ENCODE data around the gene ZBTB17.
"Not testable (repeated sequence)": the region's sequence is repeated elsewhere in the genome, so short reads cannot be mapped to it uniquely, and the experiment has no call there.

ZBTB17 gene

DNA sequence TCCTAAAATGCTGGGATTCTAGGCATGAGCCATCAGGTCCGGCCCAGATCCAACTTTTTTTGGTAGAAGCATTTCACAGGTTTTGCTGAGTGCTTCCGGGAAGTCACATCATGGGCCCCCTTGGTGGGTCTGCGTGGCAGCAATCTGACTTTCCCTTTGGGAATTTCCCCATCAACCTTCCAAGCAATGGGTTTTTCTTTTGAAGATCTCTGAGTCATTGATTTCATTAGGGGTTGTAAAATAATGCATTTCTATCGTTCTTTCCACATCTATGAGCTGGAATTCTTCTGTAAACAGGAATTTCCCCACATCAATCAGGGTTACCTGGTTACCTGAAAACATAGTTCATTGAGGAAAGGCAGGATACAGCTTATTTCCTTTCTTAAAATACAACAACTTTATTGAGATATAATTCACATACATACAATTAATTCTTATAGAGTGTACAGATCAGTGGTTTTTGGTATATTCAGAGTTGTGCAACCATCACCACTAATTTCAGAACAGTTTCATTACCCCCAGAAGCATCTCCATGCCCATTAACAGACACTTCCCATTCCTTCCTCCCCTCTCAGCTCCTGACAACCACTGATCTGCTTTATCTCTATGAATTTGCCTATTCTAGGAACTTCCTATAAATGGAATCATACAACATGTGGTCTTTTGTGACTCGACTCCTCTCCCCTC, 9.9 kb upstream of the ZBTB17 start:
- DNase-seq: no peak

DNA sequence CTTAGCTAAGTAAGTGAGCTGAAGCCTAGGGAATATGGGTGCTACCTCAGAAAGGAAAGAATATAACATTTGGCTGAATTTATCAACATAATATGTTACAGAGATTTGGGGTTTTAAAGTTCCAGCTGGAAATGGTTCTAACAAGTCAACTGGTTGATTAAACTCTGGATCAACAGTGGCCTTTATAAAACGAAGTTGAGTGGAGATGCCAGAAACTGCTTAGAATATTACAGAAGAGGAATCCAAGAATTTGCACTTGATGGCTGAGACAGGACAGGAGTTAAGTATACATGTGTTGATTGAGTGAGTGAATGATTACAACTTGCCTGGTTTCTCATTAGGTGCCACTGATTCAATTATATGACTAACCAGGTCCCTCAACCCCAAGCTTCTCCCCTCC, 7.4 kb upstream of the ZBTB17 start:
- DNase-seq: no peak

DNA sequence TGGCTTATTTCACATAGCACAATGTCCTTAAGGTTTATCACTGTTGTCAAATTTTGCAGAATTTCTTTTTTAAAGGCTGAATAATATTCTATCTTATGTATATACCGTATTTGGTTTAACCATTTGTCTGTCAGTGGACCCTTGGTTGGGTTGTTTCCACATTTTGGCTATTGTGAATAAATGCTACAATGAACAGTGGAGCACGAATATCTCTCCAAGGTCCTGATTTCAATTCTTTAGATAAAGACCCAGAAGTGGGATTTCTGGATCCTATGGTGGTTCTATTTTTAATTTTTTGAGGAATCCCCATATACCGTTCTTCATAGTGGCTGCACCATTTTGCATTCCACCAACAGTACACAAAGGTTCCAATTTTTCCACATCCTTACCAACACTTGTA, 5.8 kb upstream of the ZBTB17 start:
- DNase-seq: no peak

DNA sequence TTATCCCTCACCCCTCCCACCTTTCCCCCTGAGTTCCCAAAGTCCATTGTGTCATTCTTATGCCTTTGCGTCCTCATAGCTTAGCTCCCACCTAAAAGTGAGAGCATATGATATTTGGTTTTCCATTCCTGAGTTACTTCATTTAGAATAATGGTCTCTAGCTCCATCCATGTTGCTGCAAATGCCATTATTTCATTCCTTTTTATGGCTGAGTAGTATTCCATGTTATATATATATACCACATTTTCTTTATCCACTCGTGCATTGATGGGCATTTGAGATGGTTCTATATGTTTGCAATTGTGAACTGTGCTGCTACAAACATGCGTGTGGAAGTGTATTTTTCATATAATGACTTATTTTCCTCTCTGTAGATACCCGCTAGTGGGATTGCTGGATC, 2.0 kb upstream of the ZBTB17 start:
- not testable (repeated sequence) for DNase-seq

DNA sequence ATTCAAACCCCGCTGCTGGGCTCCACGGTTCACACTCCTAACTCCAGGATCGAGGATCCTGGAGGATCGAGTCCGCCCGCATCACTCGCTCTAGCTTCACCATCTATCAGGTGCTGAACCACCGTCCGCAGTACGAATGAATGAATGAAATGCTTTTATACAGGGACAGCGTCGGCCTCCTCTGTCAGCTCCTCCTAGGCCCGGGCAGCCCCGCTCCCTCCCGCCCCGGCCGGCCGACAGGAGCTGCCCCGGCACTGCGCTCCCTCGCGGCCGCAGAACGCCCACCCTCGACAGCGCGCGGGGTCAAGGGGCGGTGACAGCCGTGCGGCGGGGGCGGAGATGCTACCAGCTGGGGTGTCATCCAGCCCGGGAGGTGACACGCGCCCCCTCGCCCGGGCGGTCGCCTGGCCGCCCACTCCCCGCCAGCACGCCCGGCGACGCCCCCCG, 520 bp downstream of the ZBTB17 start:
- peak; percentile 33 for DNase-seq

DNA sequence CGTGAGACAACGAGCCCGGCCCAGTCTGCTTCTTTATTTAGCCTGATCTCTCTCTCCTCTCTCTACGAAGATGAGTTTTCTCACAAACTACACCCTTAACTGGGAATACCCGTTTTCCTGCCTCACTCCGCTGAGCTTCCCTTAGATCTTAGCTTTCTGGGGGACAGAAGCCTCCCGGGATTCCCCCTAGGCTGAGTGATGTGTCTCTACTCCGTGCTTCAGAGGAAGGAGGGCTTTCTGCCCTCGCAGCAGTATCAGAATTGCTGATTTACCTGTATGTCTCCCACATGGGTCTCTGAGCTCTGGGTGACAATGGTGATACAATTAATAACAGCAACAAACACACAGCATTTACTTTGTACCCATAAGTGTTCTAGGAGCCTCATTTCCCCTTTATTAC, 1.0 kb downstream of the ZBTB17 start:
- DNase-seq: no peak

DNA sequence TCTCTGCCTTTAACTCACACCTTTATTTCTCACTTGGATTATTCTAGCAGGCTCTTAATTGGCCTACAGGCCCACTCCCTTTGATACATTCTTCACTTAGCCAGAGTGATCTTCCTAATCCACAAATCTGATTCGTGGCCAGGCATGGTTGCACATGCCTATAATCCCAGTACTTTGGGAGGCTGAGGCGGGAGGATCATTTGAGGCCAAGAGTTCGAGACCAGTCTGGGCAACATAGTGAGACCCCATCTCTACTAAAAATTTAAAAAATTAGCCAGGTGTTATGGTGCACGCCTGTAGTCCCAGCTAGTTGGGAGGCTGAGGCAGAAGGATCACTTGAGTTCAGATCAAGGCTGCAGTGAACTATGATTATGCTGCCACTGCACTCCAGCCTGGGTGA, 2.1 kb downstream of the ZBTB17 start:
- DNase-seq: no peak

DNA sequence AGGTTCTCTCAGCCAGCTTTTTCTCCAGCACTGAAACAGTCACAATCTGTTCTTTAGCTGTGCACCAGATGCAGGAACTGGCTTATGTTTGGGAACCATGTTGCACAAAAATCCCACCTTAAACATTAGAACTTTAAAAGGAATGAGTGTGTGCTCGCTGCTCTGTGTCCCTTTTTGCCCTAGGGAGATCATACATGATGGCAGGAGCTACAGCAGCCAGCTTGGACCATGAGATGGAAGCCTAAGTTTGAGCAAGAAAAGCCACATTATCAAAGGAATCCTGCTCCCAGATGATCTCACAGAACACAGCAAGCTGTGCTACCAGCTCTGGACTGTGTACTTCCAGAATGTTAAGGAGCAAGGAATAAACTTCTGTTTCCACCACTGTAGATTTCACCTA, 3.5 kb downstream of the ZBTB17 start:
- DNase-seq: no peak

DNA sequence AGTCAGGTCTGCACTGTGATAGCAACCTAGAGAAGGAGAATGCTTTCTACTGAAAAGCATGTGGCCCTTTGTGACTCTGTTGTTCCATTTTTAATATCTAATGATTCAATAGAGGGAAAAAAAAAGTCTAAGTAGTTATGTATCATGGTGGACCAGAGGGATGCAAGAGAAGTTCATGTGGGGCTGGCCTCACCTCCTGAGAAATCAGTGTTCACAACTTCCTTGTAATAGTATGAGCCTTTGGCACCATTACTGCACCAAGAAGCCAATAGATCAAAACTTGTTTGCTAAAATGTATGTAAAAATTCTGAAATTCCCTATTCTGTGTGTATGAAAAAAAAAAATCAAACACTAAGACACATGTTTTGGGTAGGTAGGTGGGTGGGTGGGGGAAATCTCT, 5.0 kb downstream of the ZBTB17 start:
- no peak for DNase-seq

DNA sequence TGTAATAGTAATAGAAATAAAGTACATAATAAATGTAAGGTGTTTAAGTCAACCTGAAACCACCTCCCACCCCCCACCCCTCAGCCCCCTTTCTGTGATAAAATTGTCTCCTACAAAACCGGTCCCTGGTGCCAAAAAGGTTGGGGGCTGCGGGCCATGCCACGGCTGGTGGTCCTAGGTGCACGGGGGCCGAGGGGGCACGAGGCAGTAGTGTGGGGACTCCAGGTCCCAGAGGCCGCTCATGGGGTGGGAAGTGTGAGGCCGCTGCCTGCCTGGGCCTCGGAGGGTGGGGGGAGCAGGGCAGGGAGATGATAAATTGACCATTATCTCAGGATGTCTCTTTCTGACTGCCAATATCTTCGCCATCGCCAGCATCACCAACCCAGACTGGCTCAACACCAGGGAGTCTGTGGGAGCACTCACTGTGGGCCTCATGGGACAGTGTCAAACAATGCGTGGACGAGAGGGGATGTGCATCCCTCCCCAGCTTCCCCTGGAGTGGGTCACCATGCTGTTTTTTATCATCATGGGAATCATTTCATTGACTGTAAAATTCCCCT, 6.5 kb downstream of the ZBTB17 start:
- no peak for DNase-seq

DNA sequence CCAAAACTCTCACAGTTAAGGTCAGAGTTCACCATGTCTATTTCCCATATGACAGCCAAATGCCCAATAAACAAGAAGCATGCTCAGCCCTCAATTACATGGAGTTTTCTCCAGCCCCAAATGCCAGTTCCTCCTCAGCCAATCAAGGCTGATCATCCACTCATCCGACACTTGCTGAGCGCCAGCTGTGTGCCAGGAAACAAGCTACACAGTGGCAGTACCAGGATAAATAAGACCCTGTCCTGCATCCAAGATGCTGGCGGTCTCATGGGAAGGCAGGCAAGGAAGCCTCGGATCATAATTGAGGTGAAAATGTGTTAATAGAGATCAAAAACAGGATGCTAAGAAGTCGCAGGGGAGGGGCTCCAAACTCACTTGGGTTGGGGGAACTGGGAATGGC, 7.7 kb downstream of the ZBTB17 start:
- DNase-seq: no peak

DNA sequence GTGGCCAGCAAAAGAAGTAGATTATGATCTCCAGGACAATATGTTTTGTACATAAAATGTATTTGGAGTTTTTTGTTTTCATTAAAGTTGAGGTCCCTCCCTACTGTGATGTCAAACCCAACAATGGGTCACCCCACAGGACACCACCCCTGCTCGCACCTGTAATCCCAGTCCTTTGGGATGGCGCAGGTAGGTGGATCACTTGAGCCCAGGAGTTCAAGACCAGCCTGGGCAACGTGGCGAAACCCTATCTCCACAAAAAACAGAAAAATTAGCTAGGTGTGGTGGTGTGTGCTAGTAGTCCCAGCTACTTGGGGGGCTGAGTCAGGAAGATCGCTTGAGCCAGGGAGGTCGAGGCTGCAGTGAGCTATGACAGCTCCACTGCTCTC, 9.0 kb downstream of the ZBTB17 start:
- DNase-seq: no peak

DNA sequence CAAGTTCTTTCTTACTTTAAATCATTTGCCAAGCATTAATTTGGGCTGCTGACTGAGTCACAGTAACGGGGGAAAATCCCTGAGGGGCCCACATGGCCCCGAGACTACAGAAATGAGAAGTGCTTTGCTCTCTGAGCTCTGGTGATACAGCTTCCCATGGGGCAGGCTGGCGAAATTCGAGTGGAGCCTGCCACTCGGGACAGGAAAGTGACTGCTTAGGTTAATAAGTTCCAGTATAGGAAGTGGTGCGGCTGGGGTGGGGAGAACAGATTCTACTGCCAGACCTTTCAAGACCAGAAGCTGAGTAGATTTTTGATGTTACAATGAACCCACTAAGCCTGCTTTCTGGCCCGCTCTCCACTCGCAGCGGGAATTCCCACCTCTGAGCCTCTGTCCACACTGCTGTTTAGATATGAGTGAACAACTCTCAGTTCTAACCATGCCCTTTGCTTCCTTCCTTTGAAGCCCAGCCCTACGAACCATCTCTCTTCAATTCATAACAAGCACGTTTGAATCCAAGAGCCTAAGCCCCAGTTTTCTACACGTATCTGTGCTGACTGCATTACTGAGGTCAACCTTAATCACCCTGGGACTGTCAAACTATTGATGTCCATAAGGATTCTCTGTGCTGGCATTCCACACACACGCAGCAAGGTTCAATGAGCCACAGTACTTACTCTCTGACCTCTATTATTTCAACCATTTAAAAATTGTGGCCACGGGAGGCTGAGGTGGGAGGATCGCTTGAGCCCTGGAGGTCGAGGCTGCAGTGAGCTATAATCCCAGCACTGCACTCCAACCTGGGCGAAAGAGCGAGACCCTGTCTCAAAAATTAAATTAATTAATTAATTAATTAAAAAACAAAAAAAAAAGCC, 9.6 kb downstream of the ZBTB17 start:
- no peak for DNase-seq

DNA sequence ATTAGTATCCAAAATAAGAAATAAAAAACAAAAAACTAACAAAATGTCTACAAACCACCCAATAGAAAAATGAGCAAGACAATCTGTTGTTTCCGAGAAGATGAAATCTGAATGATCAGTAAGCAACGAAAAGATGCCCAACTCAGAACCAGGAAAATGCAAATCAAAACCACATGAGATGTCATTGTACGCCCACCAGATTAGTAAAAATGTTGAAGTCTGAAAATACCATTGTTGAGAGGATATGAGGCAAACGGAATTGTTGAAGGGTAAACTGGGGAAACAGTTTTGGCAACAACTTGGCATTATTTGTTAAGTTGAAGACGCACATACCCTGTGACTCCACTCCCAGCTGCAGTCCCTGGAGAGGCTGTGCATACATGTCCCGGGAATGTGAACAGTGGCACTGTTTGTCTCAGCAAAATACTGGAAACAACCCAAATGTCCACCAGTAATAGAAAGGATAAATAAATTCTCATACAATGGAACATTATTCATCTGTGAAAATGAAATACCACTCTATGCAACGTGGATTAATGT, 10.6 kb downstream of the ZBTB17 start:
- DNase-seq: no peak

DNA sequence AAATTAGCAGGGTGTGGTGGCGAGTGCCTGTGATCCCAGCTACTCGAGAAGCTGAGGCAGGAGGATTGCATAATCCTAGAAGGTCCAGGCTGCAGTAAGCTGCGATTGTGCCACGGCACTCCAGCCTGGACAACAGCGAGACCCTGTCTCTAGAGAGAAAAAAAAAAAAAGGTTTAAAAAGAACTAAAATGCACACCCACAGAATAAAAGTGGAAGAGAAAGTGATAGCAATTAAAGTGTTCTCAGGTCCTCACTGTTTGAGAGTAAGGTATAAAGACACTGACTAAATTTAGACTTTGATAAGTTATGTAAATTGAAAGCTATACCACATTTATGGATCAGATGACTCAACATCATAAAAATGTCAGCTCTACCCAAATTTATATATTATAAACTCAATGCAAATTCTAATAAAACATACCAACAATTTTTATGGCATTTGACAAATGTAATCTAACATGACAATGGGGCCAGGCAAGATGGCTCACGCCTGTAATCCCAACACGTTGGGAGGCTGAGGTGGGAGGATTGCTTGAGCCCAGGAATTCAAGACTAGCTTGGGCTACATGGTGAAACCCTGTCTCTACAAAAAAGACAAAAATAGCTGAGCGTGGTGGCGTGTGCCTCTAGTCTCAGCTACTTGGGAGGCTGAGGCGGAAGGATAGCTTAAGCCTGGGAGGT, 11.8 kb downstream of the ZBTB17 start:
- no peak for DNase-seq

DNA sequence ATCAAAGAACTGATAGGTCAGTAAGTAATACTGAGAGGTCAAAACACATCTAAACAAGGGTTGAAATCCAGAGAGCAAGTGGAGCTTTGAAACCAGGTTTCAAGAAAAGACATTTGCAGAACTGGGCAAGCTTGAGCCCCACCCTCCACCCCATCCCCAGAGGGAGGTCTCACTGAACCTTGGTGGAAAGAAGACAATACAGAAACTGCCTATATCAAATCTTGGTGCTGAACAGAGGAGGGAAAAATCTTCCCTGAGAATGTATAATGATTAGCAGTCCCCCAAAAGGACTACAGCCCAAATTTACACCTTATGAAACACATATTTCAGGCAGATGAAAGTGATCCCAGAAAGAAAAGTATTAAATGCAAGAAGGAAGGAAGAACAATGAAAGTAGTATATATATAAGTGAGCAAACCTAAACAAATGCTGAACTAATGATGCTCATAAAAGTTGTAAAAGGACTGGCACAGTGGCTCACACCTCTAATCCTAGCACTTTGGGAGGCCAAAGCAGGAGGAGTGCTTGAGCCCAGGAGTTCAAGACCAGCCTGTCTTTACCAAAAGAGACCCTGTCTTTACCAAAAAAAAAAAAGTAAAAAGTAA, 12.4 kb downstream of the ZBTB17 start:
- DNase-seq: no peak

DNA sequence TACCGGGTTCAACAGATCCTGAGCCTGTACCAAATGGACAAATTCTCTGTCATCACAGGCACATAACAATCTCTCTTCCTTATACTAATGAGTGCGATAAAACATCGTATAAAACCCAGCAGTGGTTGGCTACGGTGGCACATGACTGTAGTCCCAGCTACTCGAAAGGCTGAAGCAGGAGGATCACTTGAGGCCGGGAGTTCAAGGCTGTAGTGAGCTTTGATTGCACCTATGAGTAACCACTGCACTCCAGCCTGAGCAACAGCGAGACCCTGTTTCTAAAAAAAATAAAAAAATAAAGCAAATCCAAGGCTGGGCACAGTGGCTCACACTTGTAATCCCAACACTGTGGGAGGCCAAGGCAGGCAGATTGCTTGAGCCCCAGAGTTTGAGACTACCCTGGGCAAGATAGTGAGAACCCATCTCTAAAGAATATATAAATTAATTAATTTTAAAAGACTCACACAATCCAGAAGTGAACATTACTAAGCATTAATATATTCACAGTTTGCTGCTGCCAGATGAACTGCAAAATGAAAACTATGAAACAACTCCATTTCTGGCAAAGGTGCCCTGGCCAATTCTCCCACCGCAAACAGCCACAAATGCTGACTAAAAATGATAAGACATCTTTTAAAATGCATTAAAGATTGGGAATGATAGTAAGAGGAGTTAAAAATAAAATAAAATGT, 13.1 kb downstream of the ZBTB17 start:
- no peak for DNase-seq

DNA sequence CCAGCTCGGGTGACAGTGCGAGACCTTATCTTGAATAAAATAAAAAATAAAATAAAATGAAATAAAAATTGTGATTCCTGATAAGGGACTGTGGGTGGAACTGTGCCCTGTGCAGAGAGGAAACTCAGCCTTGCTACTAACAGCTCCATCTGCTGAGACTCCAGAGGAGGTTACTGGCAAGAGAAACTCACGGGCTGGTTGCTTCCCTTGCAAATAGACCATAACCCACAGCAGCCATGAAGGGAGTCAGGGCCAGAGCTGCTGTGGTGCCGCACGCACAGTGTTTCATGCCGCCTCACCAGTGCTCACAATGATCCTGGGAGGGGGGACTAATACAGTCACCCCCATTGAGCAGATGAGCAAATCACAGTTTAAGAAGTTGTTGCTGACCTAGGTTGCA, 13.7 kb downstream of the ZBTB17 start:
- no peak for DNase-seq

DNA sequence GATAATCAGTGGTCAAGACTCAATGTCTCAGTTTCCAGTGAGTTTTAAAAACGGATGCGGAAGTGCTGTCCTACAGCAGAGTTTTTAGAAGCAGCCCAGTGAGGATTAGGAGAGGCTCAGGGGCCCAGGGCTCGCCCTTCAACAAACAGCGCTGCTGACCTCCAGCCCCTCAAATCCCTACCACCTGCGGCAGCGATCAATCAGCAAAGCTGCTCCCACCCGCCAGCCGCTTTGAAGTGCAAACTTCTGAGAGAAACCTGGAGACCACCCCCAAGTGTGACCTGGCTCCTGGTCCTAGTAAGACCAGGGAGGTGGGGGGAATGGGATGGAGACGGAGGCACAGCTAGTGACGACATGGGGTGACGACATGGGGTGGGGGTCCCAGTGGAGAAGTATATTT, 14.4 kb downstream of the ZBTB17 start:
- no peak for DNase-seq

DNA sequence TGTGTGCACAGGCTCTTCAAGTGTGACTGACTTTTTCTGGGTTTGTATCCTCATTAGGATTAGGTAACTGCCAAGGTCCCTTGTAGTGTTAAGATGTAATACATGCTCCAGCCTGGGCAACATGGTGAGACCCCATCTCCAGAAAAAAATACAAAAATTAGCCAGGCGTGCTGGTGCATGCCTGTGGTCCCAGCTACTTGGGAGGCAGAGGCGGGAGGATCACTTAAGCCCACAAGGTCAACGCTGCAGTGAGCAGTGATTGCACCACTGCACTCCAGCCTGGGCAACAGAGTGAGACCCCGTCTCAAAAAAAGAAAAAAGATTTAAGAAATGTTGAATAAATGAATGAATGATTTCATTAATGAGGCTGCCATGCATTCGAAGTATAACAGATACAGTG, 15.1 kb downstream of the ZBTB17 start:
- no peak for DNase-seq

DNA sequence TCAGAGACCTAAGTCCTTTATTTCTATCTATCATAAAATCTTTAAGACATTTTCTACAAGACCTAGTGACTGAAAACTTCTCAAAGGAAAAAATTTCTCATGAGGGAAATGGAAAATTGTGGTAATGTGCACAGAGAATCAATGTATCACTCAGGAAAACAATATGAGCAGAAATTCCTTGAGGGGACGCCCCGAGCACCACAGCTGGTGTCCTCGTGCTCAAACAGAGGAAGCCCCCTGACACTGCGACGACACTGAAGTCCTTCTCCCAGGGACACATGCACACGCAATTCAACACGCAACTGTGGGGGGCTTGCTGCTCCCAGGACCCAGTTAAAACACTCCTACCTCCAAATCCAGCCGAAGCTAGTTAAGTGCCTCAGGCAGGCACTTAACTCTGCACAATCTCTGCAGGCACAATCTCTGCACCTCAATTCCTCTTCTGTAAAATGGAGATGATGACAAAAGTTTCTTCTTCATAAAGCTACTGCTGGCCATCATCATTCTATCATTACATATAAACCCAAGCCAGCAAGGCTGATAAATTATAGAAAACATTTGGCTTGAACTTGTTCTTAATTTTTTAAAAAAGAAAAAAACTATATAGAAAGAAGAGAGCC, 16.0 kb downstream of the ZBTB17 start:
- DNase-seq: no peak

DNA sequence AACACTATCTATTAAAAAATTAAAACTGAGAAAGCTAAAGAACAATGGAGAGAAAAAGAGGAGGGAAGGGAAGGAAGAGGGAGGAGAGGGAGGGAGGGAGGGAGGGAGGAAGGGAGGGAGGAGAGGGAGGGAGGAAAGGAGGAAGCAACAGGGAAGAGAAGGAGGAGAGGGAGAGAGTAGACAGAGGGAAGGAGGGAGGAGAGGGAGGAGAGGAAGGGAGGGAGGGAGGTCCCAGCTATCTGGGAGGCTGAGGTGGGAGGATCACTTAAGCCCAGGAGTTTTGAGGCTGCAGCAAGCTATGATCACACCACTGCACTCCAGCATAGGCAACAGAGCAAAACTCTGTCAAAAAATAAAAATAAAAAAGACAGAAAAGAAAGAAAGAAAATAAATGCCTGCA, 16.5 kb downstream of the ZBTB17 start:
- DNase-seq: no peak
